Fibroblast of peridontal ligament (primary cell): ENCODE results near the gene ICA1L.
"Not testable (repeated sequence)": the region's sequence is repeated elsewhere in the genome, so short reads cannot be mapped to it uniquely, and the experiment has no call there.

ENCODE experiments used
- DNase-seq: peaks from one replicate; pipeline ENCODE4 v3.0.0-alpha.2; 2010; ENCODE audit errors: extremely low read depth

The ICA1L gene

GRCh38 chr2:202847693-202848524 is 23.7 kb downstream of the ICA1L start:
- DNase-seq, result no peak

- DNase-seq, result no peak
Measured at GRCh38 chr2:202844656-202845055, 26.9 kb downstream of the ICA1L start.

DNA sequence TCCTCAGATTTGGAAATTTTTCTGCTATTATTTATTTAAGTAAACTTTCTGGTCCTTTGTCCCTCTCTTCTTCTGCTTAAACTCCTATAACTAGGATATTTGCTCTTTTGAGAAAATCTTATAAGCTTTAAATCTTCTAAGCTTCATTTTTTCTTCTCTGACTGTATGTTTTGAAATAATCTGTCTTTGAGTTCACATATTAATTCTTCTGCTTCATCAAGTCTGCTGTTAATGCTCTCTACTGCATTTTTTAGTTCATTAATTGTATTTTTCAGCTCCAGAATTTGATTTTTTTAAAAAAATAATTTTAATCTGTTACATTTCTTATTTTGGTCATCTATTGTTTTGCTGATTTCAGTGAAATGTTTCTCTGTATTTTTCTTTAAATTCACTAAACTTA is 28.9 kb downstream of the ICA1L start:
- no peak for DNase-seq

DNA sequence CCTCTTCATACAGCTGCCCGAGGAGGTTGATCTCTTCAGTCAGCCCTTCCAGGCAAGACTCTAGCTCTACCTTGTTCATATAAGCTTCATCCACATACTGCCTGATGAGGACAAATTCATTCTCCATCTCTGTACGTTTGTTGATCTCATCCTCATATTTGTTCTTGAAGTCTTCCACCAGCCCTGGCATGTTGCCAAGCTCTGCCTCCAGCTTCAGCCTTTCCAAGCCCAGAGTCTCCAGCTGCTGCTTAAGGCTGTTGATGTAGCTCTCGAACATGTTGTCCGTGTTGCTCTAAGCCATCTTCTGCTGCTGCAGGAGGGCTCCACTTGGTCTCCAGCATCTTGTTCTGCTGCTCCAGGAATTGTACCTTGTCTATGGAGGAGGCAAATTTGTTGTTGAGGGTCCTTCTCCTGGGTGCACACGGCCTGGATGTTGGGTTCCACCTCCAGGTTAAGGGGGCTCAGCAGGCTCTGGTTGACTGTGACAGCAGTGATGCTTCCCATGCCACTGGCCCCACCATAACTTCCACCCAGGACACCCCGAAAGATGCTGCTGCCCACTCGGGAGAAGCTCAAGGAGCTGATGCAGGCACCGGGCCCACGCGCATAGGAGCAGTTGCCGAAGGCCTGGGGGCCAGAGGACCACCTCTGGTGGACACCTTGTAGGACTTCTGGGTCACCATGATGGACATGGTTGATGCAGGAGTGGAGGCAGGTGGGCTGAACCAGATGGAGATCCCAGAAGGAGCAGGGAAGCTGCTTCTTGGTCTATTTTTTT is 30.3 kb downstream of the ICA1L start:
- no peak for DNase-seq

DNA sequence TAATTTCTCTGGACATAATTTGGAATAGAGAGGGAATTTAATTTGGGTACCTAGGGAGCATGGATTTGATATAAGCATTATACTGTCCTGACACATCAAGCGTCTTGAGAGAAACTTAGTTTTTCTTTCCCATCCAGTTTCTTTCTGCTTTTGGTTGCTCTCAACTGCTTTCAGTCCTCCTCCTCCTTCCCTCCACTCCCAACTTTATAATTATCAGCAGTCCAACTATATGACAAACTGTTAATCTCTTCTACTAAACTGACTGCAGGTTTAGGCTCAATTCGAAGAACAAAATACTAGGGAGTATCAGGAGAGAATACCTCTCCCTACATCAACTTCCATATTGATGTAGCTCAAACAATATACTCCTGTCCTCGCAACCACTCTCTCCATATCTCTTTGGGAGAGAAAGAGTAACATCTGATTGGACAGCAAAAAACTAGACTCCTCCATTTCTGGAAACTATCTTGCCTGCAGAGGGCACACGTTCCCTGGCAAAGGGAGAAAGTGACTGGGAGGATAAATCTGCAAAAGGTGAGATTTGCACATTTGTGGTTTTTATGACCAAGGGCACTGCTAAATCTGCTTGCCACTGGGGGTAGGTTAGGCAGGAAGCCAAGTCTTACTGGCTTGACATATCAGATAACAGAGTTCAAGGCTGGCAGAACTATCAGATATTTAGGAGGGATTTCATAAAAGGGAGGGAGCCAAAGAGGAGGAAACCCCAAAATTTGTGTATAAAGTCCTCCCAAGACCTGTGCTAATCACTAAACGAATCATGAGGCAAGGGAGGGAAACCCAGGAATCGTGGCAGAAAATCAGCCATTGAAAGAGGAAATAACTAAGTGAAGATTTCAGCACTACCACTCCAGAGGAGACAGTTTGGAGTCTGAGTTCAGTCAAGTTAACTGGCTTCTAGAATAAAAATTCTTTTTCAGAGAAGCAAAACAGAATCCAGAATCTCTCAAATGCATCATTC is 40.0 kb downstream of the ICA1L start:
- DNase-seq, result peak; percentile 70

DNA sequence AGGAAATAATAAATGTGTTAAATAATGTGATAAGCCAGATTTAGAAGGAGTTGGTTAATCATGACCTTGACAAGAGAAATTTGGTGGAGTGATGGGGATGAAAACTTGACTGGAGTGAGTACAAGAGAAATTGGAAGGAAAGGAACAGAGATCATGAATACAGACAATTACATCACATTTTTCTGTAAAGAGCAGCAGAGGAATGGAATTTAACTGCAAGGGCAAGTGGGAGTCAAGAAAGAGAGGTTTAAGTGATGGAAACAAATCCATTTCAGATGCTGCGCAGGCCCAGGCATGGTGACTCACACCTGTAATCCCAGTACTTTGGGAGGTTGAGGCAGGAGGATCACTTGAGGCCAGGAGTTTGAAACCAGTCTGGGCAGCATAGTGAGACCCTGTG is 46.7 kb downstream of the ICA1L start:
- DNase-seq, result peak; percentile 47

DNA sequence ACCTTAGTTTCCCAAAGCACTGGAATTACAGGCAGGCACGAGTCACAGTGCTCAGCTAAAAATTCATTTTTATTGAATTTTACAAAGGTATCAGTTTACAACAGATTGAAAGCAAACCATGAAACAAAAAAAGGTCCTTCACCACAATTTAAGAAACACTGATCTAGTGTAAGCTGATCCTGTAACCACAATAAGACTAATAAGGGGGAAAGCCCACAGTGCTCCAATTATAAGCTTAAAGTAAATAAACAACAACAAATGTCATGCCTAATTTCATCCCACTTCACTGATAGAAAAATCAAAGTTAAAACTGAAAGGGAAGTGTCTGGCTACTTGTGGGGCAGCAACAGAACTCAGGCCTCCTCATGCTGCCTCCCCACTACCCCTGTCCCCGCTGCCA is 49.2 kb downstream of the ICA1L start:
- peak; percentile 38 for DNase-seq

- no peak for DNase-seq
Measured at GRCh38 chr2:202821206-202822160, 50.1 kb downstream of the ICA1L start.

DNA sequence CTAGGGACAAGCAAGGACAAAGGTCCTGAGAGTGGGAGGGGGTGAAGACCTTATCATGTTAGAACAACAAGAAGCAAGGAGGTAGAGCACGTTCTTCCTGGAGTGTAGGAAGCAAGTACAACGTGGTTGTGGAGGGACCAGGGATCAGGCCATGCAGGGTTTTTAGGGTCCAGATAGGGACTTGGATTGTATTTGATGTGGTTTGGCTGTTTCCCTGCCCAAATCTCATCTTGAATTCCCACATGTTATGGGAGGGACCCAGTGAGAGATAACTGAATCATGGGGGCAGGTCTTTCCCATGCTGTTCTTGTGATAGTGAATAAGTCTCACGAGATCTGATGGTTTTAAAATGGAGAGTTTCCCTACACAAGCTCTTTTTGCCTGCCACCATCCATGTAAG is 53.2 kb downstream of the ICA1L start:
- DNase-seq, result no peak

GRCh38 chr2:202817771-202818170 is 53.8 kb downstream of the ICA1L start:
- no peak for DNase-seq

DNA sequence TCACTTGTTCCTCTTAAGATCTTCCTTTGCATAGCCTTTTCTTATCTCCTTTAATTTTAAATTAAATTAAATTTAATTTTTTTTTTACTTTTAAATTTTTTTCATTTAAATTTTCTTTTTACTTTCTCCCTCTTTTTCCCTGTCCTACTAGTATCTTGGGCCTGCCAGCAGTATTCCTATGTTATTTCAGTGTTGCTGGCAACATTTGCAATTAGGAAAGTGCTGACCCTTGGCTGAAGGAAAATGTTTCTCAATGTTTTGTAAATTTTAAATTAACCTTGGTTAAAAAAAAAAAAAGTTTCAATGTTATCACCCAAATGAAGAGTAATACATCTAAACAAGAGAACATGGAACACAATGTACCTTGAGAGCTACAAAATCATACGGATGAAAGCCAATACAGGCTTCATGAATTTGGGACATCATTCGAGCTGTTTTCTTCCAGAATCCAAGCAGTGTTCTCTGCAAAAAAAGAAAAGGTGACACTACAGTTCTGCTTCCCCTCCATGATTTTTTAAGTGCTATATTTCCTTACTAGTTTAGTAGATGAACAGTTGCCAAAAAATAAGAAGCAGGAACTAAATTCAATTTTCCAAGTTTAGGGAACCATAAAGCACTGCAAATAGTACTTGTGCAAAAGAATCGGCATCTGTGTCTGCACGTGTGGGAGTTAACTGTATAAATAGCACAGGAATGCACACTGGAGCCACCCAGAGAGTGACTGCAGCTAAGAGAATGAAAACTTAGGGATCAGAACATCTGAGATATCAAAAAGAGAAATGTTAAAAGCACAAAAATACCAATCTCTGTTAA is 55.8 kb downstream of the ICA1L start:
- DNase-seq, result peak; percentile 34

DNA sequence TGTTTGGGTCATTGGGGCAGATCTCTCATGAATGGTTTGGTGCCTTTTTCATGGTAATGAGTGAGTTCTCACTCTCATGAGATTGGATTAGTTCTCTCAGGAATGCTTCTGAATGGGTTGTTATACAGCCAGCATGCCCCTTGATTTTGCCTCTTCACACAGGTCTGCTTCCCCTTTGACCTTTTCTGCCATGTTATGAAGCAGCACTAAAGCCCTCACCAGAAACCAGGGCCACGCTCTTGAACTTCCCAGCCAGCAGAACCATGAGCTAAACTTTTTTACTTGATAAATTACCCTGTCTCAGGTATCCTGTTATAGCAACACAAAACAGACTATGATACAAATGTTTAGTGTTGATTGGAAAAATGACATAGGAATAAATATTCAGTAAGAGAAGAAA is 57.3 kb downstream of the ICA1L start:
- no peak for DNase-seq

DNA sequence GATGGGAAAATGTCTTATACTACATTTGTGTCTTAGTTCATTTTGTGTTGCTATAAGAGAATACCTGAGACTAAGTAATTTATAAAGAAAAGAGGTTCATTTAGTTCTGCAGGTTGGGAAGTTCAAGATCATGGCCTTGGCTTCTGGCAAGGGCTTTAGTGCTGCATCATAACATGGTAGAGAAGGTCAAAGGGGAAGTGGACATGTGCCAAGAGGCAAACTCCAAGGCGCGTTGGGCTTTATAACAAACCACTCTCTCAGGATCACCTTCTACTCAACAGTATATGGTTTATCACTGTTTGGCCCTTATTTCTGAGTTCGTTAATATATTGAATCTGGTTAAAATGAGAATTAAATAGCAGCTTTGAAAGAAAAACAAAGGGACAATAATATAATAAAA is 58.2 kb downstream of the ICA1L start:
- DNase-seq, result no peak

DNA sequence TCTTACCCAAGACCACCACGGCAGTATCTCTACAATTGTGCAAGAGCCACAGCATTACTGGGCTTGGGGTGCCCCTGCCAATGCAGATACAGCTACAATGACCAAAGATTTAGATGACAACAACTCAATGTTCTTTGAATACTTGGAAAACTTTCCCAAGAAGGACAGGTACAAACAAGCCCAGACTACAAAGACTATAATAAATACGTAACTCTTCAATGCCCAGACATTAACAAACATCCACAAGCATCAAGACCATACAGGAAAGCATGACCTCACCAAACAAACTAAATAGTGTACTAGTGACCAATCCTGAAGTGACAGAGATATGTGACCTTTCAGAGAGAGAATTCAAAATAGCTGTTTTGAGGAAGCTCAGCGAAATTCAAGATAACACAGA is 62.8 kb downstream of the ICA1L start:
- no peak for DNase-seq

- DNase-seq, result peak; percentile 91
Measured at GRCh38 chr2:202807431-202808138, 64.0 kb downstream of the ICA1L start.

DNA sequence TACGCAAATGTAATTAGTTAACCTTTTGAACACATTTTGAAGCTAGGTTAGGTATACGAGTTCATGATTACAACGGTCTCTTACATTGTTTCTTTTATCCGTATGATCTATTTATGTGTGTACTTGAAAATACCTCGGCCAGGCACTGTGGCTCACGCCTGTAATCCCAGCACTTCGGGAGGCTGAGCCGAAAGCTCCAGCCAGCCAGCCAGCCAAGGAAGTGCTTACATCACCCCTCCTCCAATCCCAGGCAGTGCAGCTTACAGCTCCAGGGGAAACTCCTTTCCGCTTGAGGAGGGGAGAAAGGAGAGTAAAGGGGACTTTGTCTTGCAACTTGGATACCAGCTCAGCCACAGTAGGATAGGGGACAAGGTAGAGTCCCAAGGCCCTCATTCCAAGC is 65.7 kb downstream of the ICA1L start:
- DNase-seq, result not testable (repeated sequence)

GRCh38 chr2:202797944-202798343 is 73.6 kb downstream of the ICA1L start:
- DNase-seq, result no peak

GRCh38 chr2:202790676-202791075 is 80.9 kb downstream of the ICA1L start:
- DNase-seq, result no peak

- DNase-seq, result no peak
Measured at GRCh38 chr2:202786842-202787241, 84.7 kb downstream of the ICA1L start.
